LNCaP clone FGC (cell line): ENCODE results near the gene POLR3GL.

ENCODE experiments used
- DNase-seq: peaks from one replicate; pipeline ENCODE4 v3.0.0-alpha.2; 2011; ENCODE audit warnings: low read depth
- H3K4me3 ChIP-seq: 2 replicates; pipeline ENCODE4 v1.5.1; 2011; ENCODE audit warnings: mild to moderate bottlenecking, low read depth, low read length, control low read depth
- TF ChIP-seq, protein P1 (sequence below): IDR thresholded peaks from 2 replicates; pipeline ENCODE4 v1.5.1; 2012; ENCODE audit warnings: mild to moderate bottlenecking; ENCODE audit not compliant: control insufficient read depth, insufficient read depth; ENCODE audit errors: extremely low read depth

Gene POLR3GL

DNA sequence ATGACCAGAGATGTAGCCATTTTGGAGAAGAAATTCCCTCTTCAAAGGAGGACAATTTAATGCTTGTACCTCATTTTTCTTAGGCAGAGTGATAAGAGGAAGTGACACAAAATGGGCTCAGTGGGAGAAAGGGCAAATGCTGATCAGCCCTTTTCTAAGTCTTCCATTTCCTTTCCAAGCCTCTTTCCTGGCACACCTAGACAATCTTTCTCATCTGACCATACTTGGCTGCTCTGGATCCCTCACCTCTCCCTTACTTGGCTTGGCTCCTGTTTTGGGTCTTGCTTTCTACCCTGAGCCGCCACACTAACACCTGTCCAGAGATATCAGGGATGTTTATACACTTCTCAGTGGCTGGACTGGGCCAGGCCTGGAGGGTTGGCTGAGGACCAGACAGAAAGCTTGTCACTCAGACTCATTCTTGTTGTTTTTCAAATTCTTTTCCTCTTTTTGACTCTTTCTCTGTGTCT lies 18.8 kb downstream of the POLR3GL start:
- no peak for DNase-seq
- TF ChIP-seq, protein P1, sequence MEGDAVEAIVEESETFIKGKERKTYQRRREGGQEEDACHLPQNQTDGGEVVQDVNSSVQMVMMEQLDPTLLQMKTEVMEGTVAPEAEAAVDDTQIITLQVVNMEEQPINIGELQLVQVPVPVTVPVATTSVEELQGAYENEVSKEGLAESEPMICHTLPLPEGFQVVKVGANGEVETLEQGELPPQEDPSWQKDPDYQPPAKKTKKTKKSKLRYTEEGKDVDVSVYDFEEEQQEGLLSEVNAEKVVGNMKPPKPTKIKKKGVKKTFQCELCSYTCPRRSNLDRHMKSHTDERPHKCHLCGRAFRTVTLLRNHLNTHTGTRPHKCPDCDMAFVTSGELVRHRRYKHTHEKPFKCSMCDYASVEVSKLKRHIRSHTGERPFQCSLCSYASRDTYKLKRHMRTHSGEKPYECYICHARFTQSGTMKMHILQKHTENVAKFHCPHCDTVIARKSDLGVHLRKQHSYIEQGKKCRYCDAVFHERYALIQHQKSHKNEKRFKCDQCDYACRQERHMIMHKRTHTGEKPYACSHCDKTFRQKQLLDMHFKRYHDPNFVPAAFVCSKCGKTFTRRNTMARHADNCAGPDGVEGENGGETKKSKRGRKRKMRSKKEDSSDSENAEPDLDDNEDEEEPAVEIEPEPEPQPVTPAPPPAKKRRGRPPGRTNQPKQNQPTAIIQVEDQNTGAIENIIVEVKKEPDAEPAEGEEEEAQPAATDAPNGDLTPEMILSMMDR: no peak
- no peak overlapping the region for H3K4me3 ChIP-seq

DNA sequence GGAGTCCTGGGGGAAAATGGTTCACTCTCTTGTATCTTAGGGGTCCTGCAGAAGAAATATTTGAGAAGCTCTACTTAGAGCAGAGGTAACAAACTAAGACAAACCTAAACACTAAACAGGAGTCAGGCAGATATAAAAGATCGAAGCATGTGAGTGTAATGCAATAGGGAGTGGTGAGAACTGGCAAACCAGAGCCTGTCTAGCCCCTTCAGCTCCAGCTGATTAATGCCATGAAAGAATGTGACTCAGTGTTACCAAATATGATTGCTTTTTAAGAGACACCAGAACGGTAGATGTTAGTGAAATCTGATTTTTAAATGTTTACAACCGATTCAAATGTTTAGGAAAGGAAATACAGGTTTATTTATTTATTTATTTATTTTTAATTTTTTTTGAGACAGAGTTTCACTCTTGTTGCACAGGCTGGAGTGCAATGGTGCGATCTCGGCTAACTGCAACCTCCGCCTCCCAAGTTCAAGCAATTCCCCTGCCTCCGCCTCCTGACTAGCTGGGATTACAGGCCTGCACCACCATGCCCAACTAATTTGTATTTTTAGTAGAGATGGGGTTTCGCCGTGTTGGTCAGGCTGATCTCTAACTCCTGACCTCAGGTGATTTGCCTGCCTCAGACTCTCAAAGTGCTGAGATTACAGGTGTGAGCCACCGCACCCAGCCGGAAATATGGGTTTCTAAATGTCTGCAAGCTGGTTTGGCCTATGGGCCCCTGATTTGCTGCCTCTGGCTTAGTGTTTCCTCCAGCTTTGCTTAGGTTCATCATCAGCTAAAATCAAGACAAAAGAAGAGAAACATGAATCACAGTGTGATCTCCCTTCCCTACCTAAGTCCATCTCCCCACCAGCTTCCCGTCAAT lies 19.7 kb downstream of the POLR3GL start:
- no peak for DNase-seq
- no peak overlapping the region for H3K4me3 ChIP-seq
- TF ChIP-seq, protein P1: no peak

DNA sequence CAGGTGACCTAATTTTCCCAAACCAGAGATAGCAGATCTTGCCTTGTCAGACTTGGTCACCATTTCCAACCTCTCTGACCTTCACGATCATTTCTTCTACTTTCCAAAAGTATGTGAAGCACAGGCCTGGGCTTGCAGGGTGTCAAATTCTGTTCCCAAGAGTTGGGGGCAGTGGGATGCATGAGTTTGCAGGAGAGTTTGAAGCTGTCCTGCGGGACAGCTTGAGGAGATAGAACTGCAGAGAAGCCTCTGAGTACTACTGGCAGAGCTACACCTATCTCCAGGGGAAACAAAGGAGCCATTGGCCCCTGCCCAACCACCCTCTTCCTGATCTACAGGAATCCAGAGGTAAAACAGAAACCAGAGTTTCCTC lies 20.6 kb downstream of the POLR3GL start:
- H3K4me3 ChIP-seq: no peak overlapping the region
- DNase-seq: no peak
- TF ChIP-seq, protein P1: no peak

DNA sequence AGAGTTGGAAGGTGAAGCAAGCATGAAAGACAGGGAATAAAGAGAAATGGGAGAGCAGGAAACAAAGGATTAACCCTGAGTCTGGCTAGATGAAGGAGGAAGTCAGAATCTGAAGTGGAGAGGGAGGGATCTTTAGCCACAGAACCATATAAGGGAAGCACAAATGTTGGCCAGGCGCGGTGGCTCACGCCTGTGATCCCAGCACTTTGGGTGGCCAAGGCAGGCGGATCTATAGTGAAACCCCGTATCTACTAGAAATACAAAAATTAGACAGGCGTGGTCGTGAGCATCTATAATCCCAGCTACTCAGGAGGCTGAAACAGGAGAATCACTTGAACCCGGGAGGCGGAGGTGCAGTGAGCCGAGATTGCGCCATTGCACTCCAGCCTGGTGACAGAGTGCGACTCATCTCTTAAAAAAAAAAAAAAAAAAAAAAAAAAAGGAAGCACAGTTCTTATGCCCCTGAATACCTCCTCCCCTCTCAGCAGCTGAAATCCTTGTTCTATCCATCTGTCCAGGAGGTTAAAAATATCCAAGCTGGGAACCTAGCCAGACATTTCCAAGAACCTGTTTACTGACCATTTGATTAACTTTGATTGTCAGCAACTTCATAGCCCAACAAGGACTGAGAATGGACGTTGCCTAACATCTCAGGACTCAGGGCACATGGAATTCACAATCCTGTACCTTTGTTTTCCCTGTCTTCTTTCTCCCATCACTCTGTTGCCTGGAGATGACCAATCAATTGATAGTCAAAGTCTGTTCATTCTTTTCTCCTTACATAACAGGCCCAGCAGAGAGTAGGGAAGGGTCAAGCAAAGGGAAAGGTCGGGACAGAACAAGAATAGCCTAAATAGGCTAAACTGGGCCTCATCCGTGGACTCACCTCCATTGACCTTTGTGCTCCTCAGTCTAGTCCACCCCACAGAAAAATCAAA lies 21.3 kb downstream of the POLR3GL start:
- DNase-seq: peak; percentile 69
- TF ChIP-seq, protein P1: no peak
- no peak overlapping the region for H3K4me3 ChIP-seq

DNA sequence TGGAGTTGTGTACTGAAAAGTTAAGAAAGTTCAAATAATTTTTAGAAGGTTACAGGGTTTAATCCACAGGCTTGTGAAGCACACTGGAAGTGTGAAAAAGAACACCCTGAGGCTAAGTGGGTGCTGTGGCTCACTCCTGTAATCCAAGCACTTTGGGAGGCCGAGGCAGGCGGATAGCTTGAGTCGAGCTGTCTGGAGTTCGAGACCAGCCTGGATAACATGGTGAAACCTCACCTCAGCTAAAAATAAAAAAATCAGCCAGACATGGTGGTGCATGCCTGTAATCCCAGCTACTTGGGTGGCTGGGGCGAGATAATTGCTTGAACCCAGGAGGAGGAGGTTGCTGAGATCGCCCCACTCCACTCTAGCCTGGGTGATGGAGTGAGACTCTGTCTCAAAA lies 22.1 kb downstream of the POLR3GL start:
- no peak for DNase-seq
- H3K4me3 ChIP-seq: no peak overlapping the region
- TF ChIP-seq, protein P1: no peak

DNA sequence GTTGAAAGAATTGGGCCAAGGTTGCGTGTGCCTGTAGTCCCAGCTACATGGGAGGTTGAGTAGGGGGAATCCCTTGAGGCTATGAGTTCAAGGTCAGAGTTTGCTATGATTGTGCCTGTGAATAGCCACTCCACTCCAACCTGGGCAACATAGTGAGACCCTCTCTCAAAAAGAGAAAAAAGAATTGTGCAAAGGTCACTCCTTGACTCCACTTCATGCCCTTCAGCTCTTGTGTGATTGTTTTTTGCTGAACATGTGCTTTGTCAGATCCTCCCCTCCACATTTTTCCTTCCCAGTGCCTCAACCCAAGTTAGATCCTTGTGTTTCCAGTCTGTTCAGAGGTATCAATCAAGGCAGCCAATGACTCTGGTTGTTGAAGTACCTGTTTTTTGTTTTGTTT lies 23.4 kb downstream of the POLR3GL start:
- no peak overlapping the region for H3K4me3 ChIP-seq
- TF ChIP-seq, protein P1: no peak
- DNase-seq: no peak
